Activated CD4-positive, alpha-beta T cell treated with anti-CD3 and anti-CD28 coated beads, Interleukin-2, amount 50 U/mL, for 24 hours (primary cell): ENCODE data around the gene NR2C1.
A peak's percentile ranks its signal among the peaks of the same experiment; 100 is the strongest.
"Not testable (repeated sequence)": the region's sequence is repeated elsewhere in the genome, so short reads cannot be mapped to it uniquely, and the experiment has no call there.

Source experiments
- DNase-seq, 2 donors: peaks; one replicate each; pipeline ENCODE4 v3.0.0-alpha.2; 2020; ENCODE audit warnings: low read depth in 1 of 2, low spot score in 1 of 2

NR2C1 gene

DNA sequence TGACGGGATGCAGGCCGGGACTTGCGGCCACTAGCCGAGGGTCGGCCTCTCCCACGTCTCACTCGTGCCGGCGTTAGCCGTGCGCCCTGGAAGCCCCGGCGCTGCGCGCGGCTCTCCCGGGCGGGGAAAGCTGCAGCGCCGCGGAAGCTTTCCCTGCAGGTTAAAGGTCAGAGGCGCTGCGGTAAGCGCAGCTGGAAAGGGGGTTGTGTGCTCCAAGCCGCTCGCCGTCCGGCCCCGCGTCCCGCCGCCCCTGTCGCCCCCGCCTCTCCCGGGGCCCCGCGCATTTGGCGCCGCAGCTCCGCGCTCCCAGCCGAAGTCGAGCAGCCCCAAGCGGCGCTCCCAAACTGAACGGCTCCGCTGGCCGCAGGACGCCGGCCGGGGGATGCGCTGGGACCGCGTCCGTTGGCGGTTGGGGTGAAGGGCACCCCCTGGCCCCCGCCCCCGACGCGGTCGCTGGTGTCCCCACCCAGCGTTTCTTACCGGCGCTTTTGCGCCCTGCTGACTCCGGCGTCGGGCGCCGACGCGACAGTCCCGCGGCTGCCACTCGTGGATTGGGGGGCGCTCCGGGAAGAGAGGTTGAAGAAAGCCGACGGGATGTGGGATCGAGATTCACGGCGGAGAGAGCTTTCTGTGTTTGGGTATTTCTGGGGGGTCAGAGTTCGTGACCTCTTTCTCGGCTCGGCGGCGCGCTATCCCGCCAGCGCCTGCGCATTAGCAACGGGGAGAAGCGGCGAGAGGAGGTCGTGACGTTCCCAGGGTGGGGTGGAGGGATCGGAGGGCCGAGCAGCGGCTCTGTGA lies at the start of gene NR2C1:
NR2C1 (minus strand) TSS at position 719 of the 798 bp plus-strand sequence. CDS start 6,234 bp downstream, outside the sequence.
- peak; percentile 75 to 92 for DNase-seq

DNA sequence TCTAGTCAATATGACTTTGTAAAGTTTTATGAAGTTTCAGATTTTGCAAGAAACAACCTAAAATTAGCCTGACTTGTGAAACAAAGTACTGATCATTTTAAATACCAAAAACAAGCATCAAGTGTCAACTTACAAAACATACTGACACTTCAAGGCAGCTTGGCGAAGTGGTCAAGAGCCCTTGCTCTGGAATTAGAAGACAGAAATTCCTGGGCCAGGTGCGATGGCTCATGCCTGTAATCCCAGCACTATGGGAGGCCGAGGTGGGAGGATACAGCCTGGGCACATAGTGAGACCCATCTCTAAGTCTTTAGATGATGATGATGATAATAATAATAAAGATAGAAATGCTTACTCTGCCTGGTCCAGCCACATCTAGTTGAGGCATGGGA lies 45.4 kb upstream of the NR2C1 start:
- no peak for DNase-seq

DNA sequence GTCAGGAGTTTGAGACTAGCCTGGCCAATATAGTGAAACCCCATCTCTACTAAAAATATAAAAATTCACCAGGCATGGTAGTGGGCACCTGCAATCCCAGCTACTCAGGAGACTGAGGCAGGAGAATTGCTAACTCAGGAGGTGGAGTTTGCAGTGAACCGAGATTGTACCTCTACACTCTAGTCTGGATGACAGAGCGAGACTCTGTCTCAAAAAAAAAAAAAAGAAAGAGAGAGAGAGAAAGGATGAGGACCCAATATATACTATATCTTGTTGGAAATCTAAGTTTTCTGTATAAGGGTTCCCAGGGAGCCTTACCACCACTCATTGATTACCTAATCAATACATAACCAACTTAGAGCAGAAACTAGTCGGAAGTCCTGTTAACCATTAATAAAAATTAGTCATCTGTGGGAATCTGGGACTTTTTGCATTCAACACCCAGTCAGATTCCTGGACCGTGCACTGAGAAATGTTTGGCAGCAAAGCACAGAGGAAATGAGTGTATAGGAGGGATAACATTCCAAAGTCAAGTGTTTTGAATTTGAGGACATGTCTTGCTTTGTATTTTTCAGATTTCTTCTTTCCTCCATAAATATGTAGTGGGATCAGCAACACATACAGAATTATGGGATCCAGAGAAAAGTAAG lies 44.8 kb upstream of the NR2C1 start:
- DNase-seq, result no peak

DNA sequence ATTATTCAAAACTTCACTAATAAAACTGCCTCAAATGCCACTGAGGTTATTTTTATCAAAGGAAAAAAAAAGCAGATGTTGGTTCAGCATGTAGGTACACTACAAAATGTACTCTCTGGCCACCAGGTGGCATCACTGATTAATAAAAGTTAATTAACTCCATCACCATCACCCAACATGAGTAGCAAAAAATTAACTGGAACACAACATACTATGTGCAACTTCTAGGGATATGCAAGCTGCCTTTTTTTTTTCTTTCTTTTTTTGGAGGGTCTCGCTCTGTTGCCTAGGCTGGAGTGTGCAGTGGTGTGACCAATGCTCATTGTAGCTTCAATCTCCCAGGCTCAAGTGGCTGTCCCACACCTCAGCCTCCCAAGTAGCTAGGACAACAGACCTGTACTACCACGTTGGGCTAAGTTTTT lies 43.8 kb upstream of the NR2C1 start:
- peak in 1 of 2 donors; percentile 70 for DNase-seq

DNA sequence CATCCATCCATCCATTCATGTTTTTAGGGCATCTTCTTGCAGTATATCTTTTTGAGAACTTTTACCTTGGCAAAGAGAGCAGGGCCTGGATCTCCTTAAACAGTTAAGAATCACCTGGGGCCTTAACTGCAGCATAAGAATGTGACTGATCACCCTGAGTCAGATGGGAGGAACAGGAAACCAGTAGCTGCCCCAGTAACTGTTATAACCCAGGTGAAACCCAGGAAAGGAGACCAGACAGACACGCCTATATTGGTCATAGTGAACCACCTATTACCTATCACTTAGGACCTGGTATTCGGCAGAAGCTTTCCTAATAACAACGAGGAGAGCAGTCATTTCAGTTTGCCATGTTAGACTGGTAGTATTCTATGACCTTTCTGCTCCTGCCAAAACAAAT lies 43.4 kb upstream of the NR2C1 start:
- no peak for DNase-seq

DNA sequence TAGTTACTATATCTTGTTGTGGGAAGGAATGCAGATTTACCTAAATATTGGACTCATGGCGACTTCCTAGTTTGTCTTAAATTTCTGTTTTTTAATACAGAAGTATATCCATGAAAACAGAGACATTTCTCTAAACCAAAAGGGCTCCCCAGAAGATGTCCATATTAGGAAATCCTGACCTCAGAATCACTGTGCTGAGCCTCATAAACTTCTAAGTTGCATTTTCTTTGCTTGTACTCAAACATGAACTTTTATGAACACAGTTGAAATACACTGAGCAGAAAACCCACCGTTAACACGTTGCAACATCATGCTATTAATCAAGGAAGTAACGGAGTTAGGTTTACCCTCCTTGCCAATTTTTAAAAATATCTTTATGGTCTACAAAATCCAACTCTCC lies 42.9 kb upstream of the NR2C1 start:
- DNase-seq, result no peak

DNA sequence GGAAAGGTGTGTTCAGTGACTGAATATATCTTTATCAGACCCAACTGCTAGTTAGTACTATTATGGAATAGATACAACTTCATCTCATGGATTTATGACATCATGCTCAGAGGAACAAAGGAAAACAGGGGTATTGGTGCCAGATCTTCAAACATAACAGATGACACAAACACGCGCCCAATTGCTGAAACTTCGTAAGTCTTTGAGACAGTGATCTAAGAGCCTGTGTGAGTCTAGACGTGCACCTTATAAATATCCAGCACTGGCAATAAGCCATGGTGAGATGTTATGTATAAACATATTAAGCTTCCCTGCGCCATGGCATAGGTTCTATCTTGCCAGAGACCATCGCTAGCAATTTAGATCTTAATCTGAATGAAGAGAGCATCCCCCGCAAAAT lies 42.2 kb upstream of the NR2C1 start:
- DNase-seq, result no peak

DNA sequence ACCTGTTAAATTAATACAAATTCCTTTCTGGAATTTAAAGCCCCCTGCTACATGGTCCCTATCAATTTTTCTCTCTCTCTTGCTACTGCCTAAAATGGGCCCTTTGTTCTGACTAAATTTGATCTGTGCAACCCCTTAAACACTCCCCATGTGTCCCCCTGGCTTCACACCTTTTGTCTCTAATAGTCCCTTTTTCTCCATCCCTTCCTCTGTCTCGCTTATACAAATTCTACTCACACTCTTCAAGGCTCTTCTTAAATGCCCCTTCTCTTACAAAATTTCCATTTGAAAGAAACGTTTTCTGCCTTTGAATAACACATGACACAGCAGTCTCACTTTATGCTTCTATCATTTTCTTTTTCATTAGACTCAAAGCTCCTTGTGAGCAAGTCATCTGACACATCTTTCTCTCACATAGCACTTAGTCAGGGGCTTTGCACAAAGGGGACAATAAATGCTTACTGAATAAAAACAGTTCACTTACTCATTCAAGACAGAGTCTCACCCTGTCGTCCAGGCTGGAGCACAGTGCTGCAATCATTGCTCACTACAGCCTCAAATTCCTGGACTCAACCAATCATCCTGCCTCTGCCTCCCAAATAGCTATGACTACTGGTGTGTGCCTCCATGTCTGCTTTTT lies 41.5 kb upstream of the NR2C1 start:
- no peak for DNase-seq

DNA sequence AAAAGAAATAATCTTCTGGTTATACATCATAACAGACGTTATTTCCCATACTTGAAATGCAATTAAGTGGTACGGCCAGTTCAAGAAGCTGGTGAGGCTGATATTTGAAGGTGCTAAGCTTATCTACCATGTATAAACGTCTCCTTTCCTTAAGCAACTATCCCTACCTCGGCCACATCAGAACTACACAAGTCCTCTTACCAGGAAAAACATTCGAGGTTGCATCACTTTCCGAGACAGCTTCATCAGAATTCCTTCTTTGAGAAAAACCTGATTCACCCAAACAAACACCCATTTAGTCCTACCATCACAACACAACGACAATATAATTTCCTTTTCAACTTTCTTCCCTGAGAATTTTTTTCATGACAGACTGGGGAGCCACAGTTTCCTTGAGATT lies 33.9 kb upstream of the NR2C1 start:
- no peak for DNase-seq

DNA sequence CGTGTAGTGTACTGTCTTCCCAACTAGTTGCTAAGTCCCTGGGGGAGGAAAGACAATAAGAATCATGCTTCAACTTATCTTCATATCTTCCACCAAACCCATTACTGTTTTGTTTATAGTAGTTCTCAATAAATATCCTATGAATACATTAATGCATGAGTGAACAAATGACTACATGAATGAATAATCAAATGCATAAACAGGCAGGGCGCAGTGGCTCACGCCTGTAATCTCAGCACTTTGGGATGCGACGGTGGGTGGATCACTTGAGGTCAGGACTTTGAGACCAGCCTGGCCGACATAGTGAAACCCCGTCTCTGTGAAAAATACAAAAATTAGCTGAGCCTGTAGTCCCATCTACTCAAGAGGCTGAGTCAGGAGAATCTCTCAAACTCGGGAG lies 32.1 kb upstream of the NR2C1 start:
- no peak for DNase-seq

DNA sequence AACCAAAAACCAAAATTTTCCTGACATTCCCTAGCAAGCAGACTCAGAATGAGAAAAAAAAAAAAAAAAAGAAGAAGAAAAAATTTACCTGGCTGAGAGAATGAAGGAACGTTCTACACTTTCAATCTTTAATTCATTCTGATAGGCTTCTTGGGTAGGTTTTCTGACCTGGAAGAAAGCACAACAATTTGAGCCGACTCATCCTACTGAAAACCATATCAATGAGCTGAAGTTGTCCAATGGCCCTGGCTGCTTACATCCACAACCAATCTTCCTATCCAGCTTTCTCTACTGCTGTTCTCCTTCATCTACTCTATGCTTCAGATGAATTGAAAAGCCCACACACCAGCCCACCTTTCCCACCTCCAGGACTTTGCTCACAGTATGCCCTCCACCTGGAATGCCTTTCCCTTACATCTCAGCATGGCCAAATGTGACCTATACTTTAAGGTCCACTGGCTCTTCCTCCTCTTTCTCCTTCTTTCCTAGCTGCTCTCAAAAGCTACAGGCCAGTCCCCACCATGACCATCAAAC lies 31.6 kb upstream of the NR2C1 start:
- no peak for DNase-seq

DNA sequence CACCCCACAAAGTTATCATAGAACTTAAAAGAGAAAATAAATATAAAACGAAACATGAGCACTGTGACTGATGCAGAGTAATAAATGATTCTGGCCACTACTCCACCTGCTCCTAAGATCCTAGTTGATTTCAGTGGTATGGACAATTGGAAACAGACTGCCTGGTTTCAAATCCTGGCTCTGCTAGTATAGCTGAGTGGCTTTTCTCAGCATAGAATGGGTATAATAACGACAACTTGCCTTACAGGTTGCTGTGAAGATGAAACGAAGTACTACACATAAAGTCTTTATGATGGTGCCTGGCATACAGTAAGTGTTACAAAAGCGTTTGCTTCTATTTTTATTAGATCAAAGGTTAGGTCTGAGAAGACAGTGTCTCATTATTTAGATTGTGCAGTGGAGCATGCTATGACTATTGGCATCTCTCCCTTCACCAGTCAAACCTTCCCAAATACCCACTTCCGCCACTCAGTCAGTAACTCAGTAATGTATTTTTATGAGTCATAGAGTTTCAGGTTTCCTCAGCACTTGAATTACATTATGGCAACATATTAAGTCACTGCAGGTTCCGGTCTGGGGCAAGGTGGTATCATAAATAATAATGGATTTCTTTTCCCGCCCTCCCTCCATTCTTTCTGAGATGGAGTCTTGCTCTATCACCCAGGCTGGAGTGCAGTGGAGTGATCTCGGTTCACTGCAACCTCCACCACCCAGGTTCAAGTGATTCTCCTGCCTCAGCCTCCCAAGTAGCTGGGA lies 29.7 kb upstream of the NR2C1 start:
- DNase-seq, result peak in 1 of 2 donors; percentile 26

DNA sequence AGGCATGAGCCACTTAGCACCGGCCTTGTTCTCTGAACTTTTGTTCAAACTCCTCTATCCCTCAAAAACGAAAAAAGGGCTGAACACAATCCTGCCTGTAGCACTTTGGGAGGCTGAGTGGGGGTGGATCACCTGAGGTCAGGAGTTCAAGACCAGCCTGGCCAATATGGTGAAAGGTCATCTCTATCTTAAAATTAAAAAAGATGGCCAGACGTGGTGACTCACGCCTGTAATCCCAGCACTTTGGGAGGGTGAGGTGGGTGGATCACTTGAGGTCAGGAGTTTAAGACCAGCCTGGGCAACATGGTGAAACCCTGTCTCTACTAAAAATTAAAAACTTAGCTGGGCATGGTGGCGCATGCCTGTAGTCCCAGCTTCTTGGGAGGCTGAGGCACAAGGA lies 28.5 kb upstream of the NR2C1 start:
- not testable (repeated sequence) for DNase-seq

DNA sequence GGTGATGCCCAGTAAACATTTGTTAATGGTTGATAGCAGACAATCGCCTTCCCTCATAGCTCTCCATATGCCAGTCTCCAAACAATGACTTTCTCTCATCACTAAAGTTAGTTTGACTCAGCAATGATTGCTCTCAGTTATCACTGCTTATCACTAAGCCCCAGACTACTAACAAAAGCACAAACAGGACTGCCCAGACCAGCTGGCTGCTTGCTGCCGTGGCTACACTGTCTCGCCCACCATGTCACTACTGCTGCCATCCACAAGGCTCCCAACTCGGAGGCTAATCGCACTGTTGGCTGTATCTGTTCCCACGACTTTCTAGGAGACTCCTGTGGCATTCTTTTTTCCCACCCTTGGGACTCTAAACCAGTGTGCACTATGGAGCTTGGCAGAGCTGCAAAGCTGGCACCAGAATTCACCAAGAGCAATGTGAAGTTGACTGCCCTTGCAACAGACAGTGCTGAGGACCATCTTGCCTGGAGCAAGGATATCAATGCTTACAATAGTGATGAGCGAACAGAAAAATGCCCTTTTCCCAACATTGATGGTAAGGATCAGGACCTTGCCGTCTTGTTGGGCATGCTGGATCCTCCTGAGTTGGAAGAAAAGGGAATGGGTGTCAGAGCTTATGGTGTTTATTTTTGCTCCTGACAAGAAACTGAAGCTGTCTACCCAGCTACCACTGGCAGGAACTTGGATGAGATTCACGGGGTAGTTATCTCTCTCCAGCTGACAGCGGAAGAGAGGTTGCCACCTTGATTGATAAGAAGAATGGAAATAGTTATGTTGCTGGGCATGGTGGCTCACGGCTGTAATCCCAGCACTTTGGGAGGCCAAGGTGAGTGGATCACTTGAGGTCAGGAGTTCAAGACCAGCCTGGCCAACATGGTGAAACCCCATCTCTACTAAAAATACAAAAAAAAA lies 27.1 kb upstream of the NR2C1 start:
- no peak for DNase-seq

DNA sequence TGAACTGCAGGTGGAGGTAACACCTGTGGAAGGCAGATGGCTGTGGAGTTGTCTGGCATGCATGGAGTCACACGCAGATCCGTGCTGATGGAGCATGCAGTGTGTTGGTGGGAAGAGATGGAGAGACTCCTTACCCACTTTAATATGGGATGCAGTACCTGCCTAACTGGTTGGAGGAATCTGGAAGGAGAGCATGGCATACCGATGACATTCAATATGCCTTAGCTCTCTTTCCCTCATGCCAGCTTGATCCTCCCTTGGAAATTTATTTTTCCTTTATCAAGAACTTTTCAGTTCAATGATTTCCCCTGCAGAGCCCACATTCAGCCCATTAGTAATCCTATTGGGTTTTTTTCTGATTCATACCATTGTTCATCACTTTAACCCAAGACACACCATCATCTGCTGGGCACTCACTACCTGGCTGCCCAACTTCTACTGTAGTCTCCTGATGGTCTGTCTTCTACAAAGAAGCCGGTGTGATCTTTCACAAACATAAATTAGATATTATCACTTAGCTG lies 25.9 kb upstream of the NR2C1 start:
- no peak for DNase-seq

DNA sequence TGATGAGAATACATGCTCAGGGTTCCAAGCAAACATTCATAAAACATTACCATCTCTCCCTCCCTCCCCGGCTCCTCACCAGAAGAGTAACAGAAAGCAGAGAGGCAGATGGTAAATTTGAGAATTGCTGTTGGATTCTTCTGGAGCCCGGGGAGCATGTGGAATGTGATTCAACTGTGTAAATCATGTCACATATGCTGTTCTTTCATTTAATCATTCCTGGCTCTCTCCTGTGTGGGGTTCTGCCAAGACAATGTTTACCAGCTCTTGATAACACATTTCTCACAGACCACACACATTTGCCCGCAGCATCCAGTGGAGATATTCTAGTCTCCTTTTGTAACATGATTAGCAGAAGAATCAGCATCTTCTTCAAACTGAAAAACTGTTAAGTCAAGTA lies 23.4 kb upstream of the NR2C1 start:
- no peak for DNase-seq

DNA sequence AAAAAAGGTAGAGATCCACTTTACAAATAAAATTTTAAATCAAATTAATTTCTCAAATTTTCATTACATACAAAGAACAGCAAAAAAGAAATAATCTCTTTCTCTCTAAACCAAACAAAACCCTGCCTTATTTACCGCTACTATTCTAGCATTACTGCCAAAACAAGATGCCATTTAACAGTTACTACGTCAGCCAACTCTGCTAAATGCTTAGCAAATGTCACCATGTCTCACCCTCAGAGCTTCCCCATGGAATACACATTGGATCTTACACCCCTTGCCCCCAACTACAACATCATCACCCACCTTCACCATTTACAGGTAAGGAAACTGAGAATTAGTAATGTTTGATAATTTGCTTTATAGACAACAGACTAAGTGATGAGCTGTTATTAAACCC lies 23.0 kb upstream of the NR2C1 start:
- DNase-seq, result no peak

DNA sequence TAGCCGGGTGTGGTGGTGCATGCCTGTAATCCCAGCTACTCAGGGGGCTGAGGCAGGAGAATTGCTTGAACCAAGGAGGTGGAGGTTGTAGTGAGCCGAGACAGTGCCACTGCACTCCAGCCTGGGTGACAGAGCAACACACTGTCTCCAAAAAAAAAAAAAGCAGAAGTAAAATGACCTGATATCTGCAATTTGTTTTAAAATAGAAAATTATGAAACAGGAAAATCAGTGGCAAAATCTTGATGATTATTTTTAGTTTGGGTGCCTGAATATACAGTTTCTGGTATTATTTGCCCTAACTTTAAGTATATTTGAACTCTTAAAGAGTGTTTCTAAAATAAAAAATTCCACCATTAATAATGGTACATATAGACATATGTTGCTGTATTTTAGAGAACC lies 22.4 kb upstream of the NR2C1 start:
- not testable (repeated sequence) for DNase-seq

DNA sequence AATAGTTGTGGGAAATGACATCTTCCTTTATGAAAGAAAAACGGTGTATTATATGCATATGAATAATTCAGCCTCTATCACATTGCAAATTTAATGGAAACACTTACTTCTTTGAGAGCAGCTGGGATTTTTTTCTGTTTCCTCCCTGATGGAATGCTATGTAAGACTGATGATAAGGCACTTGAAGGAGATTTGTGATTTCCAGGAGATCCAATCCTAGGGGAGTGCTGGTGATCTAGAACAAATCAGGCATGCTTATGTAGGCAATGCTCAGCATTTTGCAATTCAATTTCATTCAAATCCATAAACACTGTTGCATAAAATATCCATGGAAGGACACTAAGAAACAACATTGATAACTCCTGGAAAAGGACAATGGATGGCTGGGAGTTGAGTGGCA lies 16.0 kb upstream of the NR2C1 start:
- no peak for DNase-seq

DNA sequence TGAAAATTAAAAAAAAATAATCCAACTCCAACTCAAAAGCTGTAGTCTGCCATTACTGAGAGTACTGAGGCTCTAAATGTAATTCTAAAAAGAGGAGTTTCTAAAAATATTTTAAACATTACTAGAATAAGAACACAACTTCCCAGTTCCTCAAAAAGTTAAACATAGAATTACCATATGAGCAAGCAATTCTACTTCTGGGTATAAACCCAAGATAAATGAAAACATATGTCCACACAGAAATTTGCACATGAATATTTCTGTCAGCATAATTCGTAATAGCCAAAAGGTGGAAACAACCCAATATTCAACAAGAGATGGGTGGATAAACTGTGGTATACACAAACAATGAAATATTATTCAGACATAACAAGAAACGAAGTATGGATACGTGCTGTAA lies 15.0 kb upstream of the NR2C1 start:
- DNase-seq, result no peak
